B cell (primary cell): Measurements from ENCODE around the gene HNRNPLL.

Experiments used
- CTCF ChIP-seq: fragments of 200-600 bp; IDR thresholded peaks from one replicate; pipeline ENCODE4 v1.8.0; 2022; ENCODE audit warnings: antibody characterized with exemption, mild to moderate bottlenecking
- EZH2 ChIP-seq: IDR thresholded peaks from 2 replicates; pipeline ENCODE4 v1.6.1; 2012; ENCODE audit warnings: borderline replicate concordance, low read depth, mild to moderate bottlenecking, moderate library complexity, low read length; ENCODE audit not compliant: insufficient read depth, poor library complexity, severe bottlenecking

- TF ChIP-seq CTCF (no peak), EZH2 (no peak)
Observed at GRCh38 chr2:38523728-38524437, 78.8 kb downstream of the HNRNPLL start.
